HG02973 (cell line): ENCODE data around the gene AAGAB.

Source experiments
- ATAC-seq: cut with Tn5 transposase; IDR thresholded peaks from one replicate; pipeline ENCODE4 v1.9.1; 2021; ENCODE audit warnings: moderate library complexity; ENCODE audit not compliant: unreplicated experiment

The AAGAB gene

GRCh38 chr15:67212684-67213367 is 41.6 kb downstream of the AAGAB start:
- ATAC-seq: no peak

DNA sequence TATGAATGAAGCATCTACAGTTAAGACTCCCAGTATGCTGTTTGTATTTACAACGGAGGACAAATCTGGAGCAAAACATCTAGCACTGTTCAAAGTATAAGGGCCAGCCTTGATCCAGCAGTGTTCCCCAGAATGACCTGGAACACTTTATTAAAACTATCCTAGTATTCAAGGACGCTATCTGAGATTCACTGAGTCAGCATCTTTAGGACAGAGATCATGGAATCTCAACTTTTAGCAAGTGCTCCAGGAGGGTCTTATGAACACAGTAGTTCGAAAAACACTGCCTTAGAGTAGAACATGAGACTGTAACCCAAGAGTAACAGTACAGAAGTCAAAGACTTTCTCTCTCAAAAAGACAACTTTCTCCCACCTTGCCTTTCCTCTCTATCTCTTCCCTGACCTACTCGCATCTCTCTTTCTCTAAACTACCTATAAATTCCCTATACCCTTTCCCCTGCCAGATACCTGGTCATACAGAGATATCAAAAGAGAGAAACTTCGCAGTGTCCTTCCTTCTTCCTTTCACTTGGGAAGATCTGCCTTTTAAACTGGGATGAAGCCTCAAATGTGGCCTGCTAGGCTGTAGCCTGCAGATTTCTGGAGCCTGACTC is 43.8 kb downstream of the AAGAB start:
- ATAC-seq: no peak

GRCh38 chr15:67208396-67208795 is 46.1 kb downstream of the AAGAB start:
- ATAC-seq: no peak

DNA sequence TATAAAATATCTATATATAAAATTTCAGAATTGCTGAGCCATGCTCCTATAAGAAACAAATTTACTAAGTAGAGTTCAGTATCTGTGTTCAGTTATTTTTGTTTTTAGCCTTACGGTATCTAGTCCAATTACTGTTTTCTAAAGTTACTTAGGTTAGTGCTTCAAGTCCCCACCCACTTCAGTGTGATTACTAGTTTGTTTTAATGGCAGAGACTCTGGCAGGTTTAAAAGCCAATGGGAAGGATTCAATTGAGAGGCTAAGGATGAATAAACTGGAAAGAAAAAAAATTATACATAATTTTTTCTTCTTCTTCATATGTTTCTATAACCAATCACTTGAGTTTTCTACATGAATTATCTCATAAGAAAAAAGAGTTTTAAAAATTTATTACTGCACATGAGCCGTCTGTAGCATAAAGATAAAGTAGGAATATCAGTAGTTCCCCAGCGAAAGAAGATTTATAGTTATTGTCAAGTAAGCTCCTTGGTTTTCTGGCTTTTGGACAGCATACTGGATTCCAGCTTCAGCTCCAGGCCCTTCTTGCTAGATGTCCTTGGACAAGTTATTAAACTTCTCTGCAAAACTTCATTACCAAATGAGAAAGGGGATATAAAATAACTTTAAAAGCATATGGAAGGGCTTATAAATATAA is 46.8 kb downstream of the AAGAB start:
- no peak for ATAC-seq

- no peak for ATAC-seq
These were observed 51.5 kb downstream of the AAGAB start for GRCh38 chr15:67202991-67203390.

DNA sequence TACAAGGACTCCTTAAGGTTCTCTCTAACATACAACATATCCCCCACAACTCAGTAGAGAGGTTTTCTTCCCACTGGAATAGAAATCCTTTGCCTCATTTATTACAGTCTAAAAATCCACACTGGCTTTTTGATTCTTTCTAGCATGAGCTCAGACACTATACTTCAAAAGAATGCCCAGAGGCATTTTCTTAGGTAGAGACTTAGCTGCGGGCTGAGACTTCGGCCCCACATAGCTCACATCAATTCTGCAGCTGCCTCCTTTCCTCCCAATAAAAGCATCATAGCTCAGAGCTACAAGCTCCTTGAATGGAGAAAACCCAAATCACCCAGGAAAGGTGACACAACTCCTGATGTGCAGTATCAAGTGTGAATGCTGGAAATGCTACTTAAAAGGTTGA is 52.4 kb downstream of the AAGAB start:
- no peak for ATAC-seq

- no peak for ATAC-seq
These were observed 53.3 kb downstream of the AAGAB start for GRCh38 chr15:67201136-67201535.

GRCh38 chr15:67199881-67200763 is 54.3 kb downstream of the AAGAB start:
- no peak for ATAC-seq

GRCh38 chr15:67199391-67199790 is 55.1 kb downstream of the AAGAB start:
- ATAC-seq: no peak

GRCh38 chr15:67198157-67198754 is 56.2 kb downstream of the AAGAB start:
- no peak for ATAC-seq

- no peak for ATAC-seq
These were observed 57.1 kb downstream of the AAGAB start for GRCh38 chr15:67197364-67197695.

DNA sequence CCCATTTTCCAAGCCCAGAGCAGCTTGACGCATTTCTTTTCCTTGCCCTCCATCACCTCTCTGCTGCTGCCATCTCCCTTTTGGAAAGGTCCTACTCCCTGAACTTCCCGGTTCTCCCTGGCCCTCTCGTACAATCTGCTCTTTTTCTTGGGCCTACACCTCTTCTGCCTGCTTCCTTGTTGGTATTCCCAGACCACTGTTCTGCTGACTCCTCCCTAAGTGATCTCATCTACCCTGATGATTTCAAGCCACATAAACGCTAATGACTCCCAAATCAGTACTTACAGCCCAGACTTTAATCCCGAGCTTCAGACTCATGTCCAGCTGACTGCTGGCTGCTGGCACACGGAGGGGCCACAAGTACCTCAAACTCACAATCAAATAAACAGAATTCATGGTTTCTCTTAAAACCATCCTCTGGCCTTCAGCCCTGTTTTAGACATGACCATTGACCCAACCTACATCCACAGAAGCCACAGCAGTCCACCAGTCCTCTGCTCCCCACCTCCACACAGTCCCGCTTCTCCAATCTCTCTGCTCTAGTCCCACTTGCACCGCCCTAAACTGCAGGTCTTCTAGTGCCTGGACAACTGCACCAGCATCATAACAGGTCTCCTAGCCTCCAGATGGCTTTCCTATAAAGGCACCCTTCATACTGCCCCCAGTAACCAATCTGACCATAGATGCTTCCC is 57.6 kb downstream of the AAGAB start:
- no peak for ATAC-seq

DNA sequence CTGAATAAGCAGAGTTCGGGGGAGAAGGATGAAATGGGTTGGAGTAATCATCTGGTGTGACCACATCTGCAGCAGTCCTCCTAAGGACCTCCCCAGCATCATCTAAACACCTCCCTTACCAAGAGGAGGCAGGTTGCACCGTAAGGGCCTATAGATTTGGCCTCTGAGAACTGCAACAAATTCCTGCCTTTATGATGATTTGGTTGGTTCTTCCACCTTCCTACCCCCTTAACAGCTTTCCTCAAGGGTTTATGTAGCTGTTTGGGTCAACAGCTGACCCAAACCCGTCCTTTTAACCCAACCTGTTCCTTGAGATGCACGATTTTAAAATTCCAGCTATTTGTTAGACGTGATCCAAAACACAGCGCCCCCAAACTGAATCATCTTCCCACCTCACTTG is 58.2 kb downstream of the AAGAB start:
- ATAC-seq: no peak

DNA sequence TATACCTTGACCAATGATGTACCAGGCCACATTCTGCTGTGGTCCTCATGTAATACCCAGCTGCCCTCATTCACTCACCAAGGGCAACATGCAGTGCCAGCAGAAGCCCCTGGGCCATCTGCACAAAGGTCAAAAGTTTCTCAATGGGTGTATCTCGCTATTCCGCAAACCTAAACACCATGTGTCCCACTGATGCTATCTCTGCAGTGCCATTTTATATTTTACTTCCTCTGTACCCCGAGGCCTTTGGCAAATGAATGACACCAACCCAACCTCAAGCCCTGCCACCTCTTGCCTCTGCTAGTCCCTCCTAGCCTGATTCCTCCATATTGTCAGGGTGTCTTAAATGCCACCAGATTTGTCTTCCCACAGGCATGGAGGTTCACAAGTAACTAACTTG is 59.2 kb downstream of the AAGAB start:
- ATAC-seq: no peak

GRCh38 chr15:67194171-67195114 is 60.0 kb downstream of the AAGAB start:
- no peak for ATAC-seq

GRCh38 chr15:67193223-67193990 is 61.1 kb downstream of the AAGAB start:
- no peak for ATAC-seq

DNA sequence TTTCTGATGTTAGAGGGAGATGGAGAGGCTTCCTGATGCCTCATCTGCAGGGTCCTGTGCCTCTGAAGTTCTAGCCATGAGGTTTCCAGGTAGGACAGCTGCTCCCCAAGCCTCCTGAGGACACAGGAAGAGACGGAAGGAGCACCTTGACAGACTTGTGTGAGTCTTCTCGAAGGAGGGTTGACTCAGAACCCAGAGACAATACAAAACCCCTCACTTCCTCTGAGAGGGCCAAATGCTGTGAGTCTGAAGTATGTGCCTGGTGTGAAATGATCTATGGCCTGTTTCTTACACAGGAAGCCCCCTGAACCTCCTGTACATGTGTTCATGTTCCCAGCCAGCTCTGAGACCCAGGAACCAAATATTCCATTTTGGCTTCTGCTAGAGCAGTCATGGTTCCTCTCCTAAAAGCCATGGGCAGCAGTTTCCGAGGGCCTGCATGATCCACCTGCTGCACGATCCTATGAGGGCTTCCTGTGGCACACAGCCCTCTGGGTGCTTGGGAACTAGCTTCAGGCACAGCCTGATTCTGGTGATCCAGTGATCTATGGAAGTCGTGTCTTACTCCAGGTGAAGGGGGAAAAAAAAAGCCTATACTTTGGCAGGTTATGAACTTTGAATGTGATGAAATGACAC is 62.2 kb downstream of the AAGAB start:
- no peak for ATAC-seq

DNA sequence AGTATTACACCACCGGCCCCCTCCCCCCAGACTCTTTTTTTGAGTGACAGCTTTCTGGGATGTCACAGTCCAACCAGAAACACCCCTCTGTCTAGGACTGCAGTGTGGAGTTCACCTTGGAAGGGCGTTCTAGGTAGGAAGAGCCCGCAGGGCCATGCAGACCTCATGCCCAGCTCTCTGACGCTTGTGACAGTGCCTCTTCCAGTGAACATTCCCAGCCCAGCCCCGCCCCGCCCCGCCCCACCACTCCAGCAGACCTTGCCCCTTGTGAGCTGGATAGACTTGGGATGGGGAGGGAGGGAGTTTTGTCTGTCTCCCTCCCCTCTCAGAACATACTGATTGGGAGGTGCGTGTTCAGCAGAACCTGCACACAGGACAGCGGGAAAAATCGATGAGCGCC is 63.6 kb downstream of the AAGAB start:
- ATAC-seq: no peak
